ENCODE results near the gene FCSK. TPM values are rescaled to one million over a fixed set of nuclear protein-coding genes. Genes with fewer than 3 reads are reported as not detected.
A peak's percentile ranks its signal among the peaks of the same experiment; 100 is the strongest.

Gene FCSK
- total RNA-seq, 1 donor from 2014 or later: 20.6 TPM

DNA sequence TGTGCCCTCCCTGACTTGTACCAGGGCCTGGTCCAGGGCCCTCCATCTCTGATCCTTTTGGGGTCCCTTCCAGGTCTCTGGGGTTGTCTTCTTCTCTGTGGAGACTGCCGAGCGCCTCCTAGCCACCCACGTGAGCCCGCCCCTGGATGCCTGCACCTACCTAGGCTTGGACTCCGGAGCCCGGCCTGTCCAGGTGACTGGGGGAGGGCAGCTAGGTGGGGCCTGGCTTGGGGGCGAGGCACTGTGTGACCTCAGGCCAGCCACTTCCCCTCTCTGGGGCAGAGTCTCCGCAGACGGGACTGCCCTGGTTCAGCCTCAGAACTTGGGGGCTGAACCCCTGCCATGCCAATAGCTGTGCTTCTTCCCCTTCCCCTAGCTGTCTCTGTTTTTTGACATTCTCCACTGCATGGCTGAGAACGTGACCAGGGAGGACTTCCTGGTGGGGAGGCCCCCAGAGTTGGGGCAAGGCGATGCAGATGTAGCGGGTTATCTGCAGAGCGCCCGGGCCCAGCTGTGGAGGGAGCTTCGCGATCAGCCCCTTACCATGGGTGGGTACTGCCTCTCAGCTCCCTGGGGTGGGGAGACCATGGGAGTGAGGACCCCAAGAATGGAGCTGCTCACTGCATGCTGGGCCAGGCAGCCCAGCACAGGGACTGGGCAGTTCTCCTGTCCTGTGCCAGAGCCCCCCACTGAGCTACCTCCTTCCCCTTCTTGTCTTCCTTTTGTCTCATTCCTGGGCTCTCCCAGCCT lies 14.6 kb downstream of the FCSK start:
- intact Hi-C loops (cut with DNase I): loop anchor here (10.0 kb wide), 1 partner anchor 84 kb away; no protein-coding TSS in a partner anchor

GRCh38 chr16:70470141-70470926 lies 15.9 kb downstream of the FCSK start:
- no peak for DNase-seq (ENCODE audit: extremely low spot score in 2 of 2)
- no peaks in the 10 kb centered on the region for H3K4me1 ChIP-seq
- TF ChIP-seq POLR2A (IDR thresholded peaks at IDR 0.05): no peak
- no peak for TF ChIP-seq POLR2AphosphoS5 (IDR thresholded peaks at IDR 0.05; ENCODE audit: insufficient read depth in 1 of 2, low read depth in 1 of 2)
- TF ChIP-seq, protein P1, sequence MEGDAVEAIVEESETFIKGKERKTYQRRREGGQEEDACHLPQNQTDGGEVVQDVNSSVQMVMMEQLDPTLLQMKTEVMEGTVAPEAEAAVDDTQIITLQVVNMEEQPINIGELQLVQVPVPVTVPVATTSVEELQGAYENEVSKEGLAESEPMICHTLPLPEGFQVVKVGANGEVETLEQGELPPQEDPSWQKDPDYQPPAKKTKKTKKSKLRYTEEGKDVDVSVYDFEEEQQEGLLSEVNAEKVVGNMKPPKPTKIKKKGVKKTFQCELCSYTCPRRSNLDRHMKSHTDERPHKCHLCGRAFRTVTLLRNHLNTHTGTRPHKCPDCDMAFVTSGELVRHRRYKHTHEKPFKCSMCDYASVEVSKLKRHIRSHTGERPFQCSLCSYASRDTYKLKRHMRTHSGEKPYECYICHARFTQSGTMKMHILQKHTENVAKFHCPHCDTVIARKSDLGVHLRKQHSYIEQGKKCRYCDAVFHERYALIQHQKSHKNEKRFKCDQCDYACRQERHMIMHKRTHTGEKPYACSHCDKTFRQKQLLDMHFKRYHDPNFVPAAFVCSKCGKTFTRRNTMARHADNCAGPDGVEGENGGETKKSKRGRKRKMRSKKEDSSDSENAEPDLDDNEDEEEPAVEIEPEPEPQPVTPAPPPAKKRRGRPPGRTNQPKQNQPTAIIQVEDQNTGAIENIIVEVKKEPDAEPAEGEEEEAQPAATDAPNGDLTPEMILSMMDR (IDR thresholded peaks at IDR 0.05): no peak
- peaks cover 0 to 14% of the 10 kb centered on the region in 2 donors for H3K36me3 ChIP-seq
- no peak overlapping the region for H3K27ac ChIP-seq
- intact Hi-C loops (cut with DNase I): loop anchor here (5.0 kb wide), 1 partner anchor 53 kb away; no protein-coding TSS in a partner anchor
- H3K4me3 ChIP-seq: no peak overlapping the region
- H3K27me3 ChIP-seq: no peaks in the 10 kb centered on the region
- H3K9me3 ChIP-seq: no peaks in the 10 kb centered on the region

More for the DNA sequence above, 14.6 kb downstream of the FCSK start:
- TF ChIP-seq, protein P1 (IDR thresholded peaks at IDR 0.05): no peak
- TF ChIP-seq POLR2A (IDR thresholded peaks at IDR 0.05): no peak
- no peak for TF ChIP-seq POLR2AphosphoS5 (IDR thresholded peaks at IDR 0.05; ENCODE audit: insufficient read depth in 1 of 2, low read depth in 1 of 2)
- Histone ChIP-seq H3K4me1 (no peaks in the 10 kb centered on the region), H3K9me3 (no peaks in the 10 kb centered on the region), H3K27me3 (no peaks in the 10 kb centered on the region), H3K4me3 (no peak overlapping the region), H3K27ac (no peak overlapping the region), H3K36me3 (peaks cover 0 to 20% of the 10 kb centered on the region in 2 donors)
- DNase-seq (ENCODE audit: extremely low spot score in 2 of 2): no peak

- intact Hi-C loops (cut with DNase I): loop anchor here (5.0 kb wide), 1 partner anchor 54 kb away; no protein-coding TSS in a partner anchor
- Histone ChIP-seq H3K9me3 (no peaks in the 10 kb centered on the region), H3K27ac (no peak overlapping the region), H3K4me3 (no peak overlapping the region), H3K36me3 (peaks cover 0 to 9% of the 10 kb centered on the region in 2 donors), H3K27me3 (no peaks in the 10 kb centered on the region), H3K4me1 (no peaks in the 10 kb centered on the region)
- DNase-seq (ENCODE audit: extremely low spot score in 2 of 2): no peak
- TF ChIP-seq POLR2A (IDR thresholded peaks at IDR 0.05): no peak
- TF ChIP-seq, protein P1 (IDR thresholded peaks at IDR 0.05): peak in 1 of 3 experiments; percentile 30
- no peak for TF ChIP-seq POLR2AphosphoS5 (IDR thresholded peaks at IDR 0.05; ENCODE audit: insufficient read depth in 1 of 2, low read depth in 1 of 2)
Measured at GRCh38 chr16:70470927-70471341, 16.5 kb downstream of the FCSK start.

DNA sequence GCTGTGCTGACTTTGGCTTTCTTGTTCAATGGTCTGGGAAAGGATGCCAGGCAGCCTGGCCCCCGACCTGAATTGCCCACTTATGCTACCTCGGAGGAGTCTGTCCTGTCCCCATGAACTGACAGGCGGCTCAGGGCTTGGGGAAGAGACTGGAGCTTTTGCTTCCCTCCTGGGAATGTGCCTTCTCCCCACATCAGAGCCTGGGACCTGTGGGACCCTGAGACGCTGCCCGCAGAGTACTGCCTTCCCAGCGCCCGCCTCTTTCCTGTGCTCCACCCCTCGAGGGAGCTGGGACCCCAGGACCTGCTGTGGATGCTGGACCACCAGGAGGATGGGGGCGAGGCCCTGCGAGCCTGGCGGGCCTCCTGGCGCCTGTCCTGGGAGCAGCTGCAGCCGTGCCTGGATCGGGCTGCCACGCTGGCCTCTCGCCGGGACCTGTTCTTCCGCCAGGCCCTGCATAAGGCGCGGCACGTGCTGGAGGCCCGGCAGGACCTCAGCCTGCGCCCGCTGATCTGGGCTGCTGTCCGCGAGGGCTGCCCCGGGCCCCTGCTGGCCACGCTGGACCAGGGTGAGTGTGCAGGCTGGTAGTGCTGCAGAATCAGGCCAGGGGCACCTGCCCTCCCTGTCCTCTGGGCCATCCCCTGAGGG lies 18.5 kb downstream of the FCSK start:
- Histone ChIP-seq H3K4me3 (no peak overlapping the region), H3K27ac (no peak overlapping the region), H3K27me3 (no peaks in the 10 kb centered on the region), H3K9me3 (no peaks in the 10 kb centered on the region), H3K4me1 (no peaks in the 10 kb centered on the region), H3K36me3 (peaks cover 0 to 9% of the 10 kb centered on the region in 2 donors)
- intact Hi-C loops (cut with DNase I): loop anchor here (5.0 kb wide), 1 partner anchor 56 kb away; no protein-coding TSS in a partner anchor
- DNase-seq (ENCODE audit: extremely low spot score in 2 of 2): no peak
- TF ChIP-seq, protein P1 (IDR thresholded peaks at IDR 0.05): no peak
- TF ChIP-seq POLR2AphosphoS5 (IDR thresholded peaks at IDR 0.05; ENCODE audit: insufficient read depth in 1 of 2, low read depth in 1 of 2): no peak
- TF ChIP-seq POLR2A (IDR thresholded peaks at IDR 0.05): no peak

All from vagina (tissue), 2 donors.